Measurements from ENCODE around the gene CDHR5.

The CDHR5 gene

DNA sequence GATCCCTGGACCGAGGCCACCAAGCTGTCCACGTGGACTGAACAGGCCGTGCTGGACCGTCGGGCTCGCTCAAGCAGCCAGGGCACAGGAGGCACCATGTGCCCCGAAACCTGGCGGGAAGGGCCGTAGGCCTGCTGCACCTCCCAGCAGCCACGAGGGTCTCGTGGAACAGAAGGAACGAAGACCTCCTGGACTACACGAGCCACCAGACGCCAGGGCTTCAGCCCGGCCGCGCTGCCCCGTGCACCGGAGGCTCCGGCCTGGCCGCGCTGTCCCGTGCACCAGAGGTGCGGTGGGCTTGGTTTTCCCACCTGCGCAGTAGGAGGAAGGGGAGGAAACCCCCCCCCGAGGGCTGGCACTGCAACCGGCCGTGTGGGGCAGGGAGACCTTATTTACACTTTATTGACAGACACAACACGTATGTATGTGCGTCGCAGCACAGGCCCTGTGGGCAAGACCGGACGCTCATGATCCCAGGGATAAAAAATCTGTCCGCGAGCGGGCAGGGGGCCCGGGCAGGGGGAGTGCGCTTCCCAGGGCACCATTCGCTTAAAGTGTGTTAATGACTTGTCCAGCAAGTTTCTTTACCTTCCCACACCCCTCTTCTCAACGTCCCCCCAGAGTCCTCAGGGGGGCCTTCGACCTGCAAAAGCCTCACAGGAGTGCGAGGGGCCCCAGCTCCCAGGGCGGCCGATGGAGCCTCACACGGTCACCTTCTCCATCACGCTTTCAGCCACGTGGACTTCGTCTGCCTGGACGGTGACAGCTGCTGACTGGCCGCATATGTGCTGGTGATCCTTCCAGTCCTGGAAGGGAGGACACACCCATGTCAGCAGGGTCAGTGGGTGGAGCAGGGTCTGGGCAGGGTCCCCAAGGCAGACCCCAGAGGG is 19.3 kb upstream of the CDHR5 start:
- DNase-seq = no peak

DNA sequence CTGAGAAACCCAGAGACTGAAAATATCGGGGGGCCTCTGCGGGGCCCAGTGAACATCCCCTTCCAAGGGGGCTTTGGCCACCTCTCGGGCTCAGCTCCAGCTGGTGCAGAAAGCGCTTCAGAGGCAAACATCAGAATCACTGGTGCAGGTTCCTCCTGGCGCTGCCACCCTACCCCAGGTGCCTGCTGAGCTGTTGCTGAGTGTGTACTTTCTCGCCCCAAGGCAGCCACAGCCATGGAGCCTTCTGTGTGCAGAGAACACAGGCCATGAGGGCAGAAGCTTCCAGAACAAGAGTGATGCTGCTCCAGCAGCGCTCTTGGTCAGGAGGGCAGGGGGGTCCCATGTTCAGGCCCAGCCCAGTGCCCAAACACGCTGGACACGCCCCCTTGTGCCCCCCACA is 18.6 kb upstream of the CDHR5 start:
- no peak for DNase-seq

GRCh38 chr11:641806-642370 is 17.1 kb upstream of the CDHR5 start:
- no peak for DNase-seq

GRCh38 chr11:640021-640706 is 15.4 kb upstream of the CDHR5 start:
- no peak for DNase-seq

- no peak for DNase-seq
Measured at GRCh38 chr11:639332-639955, 14.7 kb upstream of the CDHR5 start.

GRCh38 chr11:638631-639331 is 14.0 kb upstream of the CDHR5 start:
- DNase-seq = no peak

GRCh38 chr11:637593-638521 is 13.1 kb upstream of the CDHR5 start:
- DNase-seq = no peak

GRCh38 chr11:637333-637592 is 12.5 kb upstream of the CDHR5 start:
- no peak for DNase-seq

DNA sequence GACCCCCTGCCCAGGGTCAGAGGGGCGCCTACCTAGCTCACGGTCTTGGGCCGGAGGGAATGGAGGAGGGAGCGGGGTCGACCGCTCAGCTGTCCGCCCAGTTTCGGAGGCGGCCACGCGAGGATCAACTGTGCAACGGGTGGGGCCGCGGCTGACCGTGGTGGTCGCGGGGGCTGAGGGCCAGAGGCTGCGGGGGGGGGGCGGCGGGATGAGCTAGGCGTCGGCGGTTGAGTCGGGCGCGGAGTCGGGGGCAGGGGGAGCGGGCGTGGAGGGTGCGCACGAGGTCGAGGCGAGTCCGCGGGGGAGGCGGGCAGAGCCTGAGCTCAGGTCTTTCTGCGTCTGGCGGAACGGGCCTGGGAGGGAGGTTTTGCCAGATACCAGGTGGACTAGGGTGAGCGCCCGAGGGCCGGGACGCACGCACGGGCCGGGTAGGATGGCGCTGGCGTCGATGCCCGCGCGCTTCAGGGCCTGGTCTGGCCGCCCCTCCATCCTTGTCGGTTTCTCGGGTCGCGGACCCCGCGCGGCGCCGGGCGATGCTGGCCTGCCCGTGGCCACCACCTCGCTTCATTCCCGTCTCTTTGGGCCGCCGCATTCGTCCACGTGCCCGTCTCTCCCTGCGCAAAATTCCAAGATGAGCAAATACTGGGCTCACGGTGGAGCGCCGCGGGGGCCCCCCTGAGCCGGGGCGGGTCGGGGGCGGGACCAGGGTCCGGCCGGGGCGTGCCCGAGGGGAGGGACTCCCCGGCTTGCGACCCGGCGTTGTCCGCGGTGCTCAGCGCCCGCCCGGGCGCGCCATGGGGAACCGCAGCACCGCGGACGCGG is 12.0 kb upstream of the CDHR5 start, which contains the start of gene DRD4:
Gene DRD4 (plus strand): TSS at position 759 of the 822 bp plus-strand sequence. CDS start 36 bp downstream, at position 795.
- no peak for DNase-seq

GRCh38 chr11:635945-636510 is 11.3 kb upstream of the CDHR5 start:
- no peak for DNase-seq

GRCh38 chr11:630871-631270 is 6.1 kb upstream of the CDHR5 start:
- no peak for DNase-seq

GRCh38 chr11:629237-629583 is 4.5 kb upstream of the CDHR5 start:
- no peak for DNase-seq

DNA sequence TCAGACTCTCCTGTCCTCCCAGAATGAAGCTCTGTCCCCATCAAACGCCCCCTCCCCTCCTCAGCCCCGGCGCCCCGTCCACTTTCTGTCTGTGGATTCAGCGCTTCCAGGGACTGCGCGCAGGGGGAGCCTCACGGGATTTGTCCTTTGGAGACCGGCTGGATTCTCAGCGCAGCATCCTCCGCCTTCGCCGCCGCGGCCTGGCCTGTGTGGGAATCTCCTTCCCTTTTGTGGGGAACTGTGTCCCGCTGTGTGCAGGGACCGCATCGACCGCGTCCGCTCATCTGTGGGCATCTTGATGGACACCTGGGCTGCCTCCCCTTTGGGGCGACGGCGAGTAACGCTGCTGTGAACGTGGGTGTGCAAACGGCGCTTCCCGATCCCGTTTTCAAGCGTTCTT is 3.3 kb upstream of the CDHR5 start:
- DNase-seq = no peak

GRCh38 chr11:627308-627576 is 2.5 kb upstream of the CDHR5 start:
- no peak for DNase-seq

- no peak for DNase-seq
Measured at GRCh38 chr11:626475-627307, 1.9 kb upstream of the CDHR5 start, which contains the start of gene SCT. Gene SCT, minus strand, starts transcription at chr11:627181. Its CDS starts 38 bp downstream, at chr11:627143.

DNA sequence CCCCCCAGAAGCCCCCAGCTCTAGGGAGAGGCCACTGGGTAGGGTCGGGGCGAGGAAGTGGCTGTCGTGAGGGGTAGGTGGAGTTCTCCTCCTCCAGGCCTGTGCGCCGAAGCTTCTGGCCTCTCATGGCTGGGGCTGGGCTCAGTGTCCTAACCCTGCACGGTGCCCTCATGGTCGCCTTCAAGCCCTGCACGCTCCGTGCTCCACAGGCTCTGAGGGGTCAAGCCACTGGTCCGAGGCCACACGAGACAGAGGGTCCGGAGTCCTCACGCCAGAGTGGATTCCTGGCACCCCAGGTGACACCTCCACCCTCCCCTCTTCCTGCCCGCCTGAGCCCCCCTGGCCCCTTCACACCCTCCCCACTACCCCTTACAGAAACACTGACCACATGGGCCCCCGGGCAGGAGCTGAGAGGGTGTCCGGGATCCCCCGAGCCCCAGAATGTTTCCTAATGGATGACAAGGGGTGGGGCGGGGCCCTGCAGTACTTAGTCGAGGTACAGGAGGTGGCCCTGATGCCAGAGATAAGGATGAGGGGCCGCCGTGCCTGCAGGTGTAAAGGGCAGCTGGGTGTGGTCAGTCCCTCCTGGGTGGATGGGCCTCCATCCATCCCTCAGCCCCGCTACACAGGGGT is 997 bp upstream of the CDHR5 start:
- no peak for DNase-seq

DNA sequence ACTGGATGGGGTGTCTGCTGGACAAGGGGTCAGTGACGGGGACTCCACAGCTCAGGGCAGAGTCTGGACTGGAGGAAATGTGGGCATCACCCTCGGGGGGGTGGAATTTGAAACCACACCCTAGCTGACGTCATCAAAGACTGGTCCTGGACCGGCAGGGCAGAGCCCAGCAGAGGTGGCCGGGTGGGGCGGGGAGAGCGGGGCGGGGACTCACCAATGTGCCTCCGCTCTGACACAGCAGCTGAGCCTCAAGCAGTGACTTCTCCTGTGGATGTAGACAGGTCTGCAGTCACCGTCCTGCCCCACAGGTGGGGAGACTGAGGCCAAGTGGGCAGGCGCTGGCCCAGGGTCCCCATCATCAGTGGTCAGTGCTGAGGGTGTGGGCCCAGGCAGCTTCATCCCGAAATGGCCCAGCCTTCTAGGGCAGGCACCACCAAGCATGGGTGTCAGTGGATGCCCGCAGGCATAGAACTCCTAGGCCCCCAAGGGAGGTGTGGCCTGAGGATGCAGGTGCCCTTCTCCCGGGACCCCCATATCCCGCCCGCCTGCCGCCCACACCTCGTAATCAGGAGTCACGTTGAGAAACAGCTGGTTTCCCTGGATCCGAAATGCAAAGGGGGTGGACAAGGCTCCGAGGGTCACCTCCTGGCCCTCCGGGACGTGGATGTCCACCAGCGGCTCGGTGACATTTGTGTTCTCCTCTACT is 603 bp downstream of the CDHR5 start:
- DNase-seq = no peak

DNA sequence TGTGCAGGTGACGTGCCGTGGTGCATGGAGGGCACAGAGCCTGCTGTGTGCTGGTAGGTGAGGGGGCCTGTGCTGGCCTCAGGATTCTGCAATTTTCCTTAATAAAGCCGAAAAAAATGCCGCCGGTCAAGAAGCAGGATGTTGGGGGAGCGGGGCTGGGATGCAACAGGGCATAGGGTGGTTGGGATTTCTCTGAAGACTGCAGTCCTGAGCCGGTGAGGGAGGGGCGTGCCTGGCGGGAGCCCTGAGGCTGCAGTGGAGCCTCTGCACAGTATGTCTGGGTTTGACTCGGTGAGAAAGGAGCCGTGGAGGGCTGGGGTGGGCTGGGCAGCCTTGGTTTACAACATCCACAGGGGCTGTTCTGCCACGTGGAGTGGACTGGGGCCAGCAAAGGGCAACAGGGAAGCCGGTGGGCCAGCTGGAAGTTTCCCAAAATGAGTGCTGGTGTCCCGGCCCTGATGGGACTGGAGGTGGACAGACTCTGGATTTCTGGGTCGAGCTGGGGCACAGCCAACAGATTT is 1.3 kb downstream of the CDHR5 start:
- no peak for DNase-seq

- DNase-seq = no peak
Measured at GRCh38 chr11:621838-622237, 2.9 kb downstream of the CDHR5 start.

All from hematopoietic multipotent progenitor cell treated with erythropoietin and hydrocortisone succinate and interleukin-3 and kit ligand, for 8 days (in vitro differentiated cells).